SK-N-SH treated with all-trans-retinoic acid at 6 μM for 48 hours (cell line): ENCODE measurements around the gene DSE.

Source experiments
- BACH2 ChIP-seq: fragments of 250-450 bp; sonication (Bioruptor Pico); IDR thresholded peaks from 2 replicates; pipeline ENCODE4 v1.9.0; 2021; ENCODE audit warnings: mild to moderate bottlenecking, borderline replicate concordance
- ESRRG ChIP-seq: fragments of 250-450 bp; sonication (Bioruptor Pico); IDR thresholded peaks from 2 replicates; pipeline ENCODE4 v1.6.1; 2021; ENCODE audit warnings: mild to moderate bottlenecking
- RARB ChIP-seq: fragments of 250-450 bp; sonication (Bioruptor Pico); IDR thresholded peaks from 2 replicates; pipeline ENCODE4 v1.8.0; 2021; ENCODE audit warnings: mild to moderate bottlenecking, moderate library complexity

- no peak for TF ChIP-seq ESRRG (CRISPR knock-in tag)
- no peak for TF ChIP-seq RARB
- no peak for TF ChIP-seq BACH2 (CRISPR knock-in tag)
Observed at GRCh38 chr6:116338943-116339342, 31.8 kb upstream of the DSE start.
